NAMALWA (cell line): ENCODE measurements around the gene SDR42E1.
"Not testable (repeated sequence)": the region's sequence is repeated elsewhere in the genome, so short reads cannot be mapped to it uniquely, and the experiment has no call there.

Experiments
- DNase-seq: peaks from one replicate; pipeline ENCODE4 v3.0.0-alpha.2; 2015; ENCODE audit warnings: low spot score

The SDR42E1 gene

DNA sequence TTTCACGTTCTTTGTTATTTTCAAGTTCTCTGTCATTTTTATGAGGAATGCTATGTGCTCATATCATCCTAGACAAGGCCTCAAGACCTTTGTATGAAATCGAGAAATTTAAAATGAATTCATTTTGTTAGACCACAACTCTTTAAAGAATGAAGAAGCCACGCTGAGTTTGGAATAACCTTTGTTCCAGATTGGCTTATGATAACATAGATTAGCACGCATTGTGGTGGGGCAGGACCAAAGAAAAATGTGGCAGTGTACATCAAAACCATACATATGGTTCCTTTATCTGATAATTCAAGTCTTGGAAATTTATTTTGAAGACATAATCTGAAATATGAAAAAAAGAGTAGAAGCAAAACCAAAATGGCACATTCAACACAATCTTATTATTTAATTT is 26.0 kb upstream of the SDR42E1 start:
- no peak for DNase-seq

DNA sequence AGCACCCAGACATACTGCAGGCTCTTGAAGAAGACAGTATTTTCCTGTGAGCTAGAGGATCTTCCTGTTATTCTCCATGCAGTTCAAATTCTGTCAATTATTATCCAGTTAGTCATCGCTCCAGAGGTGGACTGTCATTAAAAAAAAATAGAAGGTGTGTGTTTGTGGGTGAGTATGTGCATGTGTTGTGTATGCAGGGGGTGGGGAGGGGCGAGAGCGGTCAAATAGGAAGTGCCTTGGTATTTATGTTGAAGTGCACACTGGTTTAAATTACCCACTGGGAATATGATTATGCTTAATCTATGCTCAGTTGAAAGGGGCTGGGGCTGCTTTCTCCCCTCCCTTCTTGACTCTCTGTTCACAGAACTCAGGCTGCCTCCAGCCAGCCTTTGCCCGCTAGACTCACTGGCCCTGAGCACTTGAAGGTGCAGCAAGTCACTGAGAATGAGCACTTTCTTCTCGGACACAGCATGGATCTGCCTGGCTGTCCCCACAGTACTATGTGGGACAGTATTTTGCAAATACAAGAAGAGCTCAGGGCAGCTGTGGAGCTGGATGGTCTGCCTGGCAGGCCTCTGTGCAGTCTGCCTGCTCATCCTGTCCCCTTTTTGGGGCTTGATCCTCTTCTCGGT is 23.8 kb upstream of the SDR42E1 start, which contains the start of gene HSD17B2:
TSS of gene HSD17B2 (plus strand) at position 273 of the 632 bp plus-strand sequence. CDS start at position 445, 172 bp downstream.
- no peak for DNase-seq

DNA sequence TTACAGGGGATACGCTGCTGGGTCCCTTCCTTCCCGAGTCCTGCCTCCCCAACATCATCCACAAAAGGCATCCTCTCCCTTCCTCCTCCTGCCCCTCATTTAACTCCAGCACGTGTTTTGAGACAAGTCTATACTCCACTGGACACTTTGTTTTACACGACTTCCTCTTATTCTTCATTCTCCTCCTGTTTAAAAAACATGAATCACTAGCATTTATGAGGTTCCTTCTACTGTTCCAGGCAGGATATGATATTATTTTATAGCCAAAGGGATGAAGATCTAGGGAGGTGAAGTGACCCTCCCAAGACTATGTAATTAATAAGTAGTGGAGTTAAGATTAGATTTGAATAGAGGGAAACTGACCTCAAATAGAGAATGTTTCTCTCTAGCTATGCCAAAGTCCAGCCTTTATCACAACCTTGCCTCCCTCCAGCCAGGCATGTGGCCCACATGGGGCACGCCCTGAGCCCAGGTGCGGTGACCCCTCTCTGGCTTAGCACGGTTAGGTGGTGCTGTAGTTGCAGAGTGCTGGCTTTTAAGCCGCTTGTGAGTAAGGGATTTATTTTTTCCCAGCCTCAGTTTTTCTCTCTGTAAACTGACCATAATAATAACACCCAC is 22.5 kb upstream of the SDR42E1 start:
- DNase-seq = no peak

DNA sequence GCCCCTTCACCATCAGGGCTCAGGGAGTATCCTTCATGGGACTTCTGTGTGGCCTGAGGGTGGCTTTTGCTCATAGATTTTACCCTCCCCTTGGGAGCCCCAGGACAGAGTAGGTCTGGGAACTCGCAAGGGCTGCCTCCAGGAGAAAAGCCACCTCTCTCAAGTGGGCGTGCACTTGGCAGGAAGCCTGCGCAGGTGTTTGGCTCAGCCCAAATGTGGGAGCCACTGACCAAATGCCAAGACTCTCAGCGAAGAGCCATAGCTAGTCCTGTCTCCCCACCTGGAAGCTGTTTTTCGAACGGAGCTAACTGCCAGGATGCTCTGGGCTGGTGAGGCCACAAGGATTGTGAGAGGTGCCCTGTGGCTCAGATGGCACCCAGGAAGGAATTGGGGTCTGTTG is 21.7 kb upstream of the SDR42E1 start:
- no peak for DNase-seq

DNA sequence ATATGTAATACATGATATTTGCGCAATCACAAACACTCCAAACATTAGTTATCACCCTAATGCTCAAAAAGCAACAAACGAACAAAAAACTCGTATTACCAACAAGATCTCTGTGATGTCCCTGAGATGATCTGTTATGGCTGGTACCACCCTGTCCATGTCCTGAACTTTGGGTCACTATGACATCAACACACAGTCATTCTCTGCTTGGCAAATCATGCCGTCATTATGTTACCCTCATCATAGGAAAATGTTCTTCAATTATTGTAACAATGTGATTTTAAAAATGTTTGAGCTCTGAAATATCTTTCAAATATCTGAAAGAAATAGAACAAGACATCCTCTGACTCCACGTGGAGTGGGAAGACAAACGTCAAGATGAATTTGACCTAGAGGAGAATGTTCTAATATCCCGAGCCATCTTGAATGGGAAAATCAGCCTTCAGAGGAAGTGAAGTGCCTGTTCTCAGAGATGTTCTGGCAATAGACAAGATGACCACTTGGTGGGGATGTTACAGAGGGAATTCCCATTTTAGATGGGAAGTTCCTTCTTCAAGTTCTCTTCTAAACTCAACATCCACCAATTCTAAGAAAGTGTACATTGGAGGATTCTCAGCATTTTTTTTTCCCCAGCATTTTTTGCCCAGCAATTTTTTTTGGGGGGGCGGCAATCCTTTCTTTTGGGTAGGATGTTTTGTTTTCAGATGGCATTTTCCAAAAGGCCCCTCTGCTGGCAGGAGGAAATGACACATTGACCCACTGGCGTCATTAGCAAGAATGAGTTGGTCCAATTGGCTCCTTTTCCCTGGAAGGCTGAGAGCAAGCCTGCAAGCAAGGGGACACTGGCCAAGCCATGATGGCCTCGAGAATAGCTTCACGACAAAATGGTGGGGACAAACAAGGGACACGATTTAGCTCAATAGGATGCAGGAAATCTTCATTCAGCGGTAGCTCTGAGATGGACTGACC is 20.1 kb upstream of the SDR42E1 start:
- peak; percentile 20 for DNase-seq

DNA sequence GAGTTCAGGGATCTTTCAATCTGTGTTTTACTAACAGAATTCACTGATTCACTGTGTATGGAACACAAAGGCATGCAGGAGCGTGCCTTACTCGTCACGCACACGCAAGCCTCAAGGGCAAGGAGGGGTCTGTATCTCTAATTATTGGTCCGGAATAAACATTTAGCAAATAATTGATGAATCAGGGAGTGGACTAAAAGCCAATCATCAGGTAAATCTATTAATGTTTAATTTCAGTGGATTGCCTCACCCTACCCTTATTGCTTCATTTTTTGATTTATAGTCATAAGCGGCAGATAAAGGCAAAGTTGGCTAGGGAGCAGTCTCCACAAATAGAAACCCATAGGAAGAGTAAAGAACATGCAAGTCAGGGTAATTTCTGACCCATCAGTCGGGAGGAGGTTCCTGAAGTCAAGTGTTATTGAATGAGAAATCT is 16.4 kb upstream of the SDR42E1 start:
- no peak for DNase-seq

DNA sequence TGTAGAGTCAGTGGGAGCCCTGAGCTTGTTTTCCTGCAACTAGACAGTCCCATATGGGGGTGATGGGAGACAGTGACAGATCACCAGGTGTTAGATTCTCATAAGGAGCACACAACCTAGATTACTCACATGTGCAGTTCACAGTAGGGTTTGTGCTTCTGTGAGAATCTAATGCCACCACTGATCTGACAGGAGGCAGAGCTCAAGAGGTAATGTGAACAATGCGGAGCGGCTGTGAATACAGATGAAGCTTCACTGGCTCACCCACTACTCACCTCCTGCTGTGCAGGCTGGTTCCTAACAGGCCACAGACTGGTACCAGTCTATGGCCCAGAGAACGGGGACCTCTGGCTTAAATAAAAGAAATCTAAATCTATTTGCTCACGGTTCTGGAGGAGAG is 13.6 kb upstream of the SDR42E1 start:
- no peak for DNase-seq

DNA sequence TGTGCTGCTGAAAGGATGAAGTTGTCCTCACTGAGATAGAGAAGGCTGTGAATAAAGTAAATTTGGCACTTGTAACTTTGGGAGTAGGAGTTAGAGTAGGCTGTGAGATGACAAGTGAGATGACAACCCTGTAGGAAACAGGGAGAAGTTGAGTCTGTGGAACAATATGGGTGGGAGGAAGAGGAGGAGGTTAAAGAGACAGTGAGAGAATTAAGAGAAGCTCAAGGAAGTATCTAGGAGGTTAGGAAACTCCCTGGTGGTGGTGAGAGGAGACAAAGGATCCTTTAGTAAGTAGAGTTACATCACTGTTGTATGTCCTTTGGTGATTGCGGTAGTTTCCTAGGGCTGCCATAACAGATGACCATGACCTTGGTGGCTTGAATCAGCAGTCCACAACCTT is 13.0 kb upstream of the SDR42E1 start:
- no peak for DNase-seq

DNA sequence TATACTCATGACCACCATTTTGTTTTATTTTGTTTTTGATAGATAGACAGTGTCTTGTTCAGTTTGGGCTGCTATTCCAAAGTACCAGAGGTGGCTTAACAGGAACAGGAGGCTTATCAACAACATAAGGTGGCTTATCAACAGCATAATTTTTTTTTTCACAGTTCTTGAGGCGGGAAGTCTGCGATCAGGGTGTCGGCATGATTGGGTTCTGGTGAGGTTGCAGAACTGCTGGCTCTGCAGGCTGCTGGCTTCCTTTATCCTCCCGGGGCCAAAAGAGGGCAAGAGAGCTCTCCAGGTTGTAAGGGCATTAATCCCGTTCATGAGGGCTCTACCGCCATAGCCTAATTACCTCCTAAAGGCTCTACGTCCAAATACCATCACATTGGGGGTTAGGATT is 11.9 kb upstream of the SDR42E1 start:
- no peak for DNase-seq

DNA sequence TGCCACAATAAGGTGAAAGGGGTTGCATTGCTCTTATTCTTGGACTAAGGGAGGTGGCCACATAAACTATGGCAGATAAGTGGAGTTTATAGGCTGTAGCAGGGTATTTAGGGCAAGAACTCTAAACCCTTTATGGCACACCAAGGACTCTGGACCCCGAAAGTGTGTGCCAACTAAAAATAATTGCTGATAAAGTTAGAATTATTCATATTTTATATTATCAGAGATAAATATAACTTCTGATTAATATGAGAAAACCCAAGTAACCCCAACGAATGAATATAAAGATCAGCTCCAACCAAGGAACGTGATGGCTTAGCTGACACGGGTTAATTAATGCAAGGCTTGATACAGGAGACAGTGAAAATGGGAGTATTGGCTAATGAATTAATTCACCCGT is 8.8 kb upstream of the SDR42E1 start:
- no peak for DNase-seq

DNA sequence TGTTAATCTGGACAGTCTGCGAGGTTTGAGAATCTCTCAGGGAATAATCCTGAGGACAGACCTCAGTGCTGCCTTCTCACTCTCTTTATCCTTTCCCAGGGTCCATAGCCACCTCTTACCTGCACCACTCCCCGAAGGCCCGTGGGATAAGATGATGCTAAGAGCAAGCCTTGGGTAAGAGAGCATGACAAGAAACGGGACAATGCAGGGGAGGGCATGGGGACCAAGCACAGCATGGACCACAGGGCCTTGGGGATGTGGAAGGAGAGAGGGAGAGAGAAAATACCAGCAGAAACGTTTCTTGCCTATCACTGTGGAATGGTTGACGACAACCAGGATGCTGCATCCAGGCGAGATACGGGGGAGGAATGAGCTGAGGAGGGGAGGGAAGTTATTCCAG is 8.3 kb upstream of the SDR42E1 start:
- no peak for DNase-seq

DNA sequence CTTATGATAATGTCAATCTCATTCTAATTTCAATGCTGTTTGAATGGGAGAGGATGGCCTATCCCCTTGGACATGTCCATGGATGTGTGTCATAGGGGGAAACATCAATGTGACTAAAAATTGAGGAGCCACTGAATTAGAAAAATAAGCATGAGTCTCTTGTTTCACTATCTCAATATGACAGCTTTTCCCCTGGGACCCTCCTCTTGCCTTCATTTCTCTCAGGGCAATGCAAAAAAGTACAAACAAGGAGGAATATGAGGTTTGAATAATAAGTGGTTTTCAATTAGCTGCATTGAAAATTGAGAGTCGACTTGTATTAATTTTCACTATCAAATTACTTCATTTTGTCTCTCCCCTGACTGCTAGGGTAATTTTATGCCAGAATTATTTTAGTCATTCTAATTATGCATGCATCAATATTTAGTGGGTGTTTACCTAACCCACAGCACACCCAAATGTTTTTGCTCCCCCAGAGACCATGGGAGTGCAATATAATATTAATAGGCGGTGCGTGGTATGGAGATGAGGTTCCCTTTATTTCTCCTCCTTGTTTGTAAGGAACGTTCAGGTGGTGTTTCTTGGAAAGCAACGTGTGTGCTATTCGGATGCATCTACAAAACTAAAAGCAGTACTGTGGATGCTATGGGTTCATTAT is 6.8 kb upstream of the SDR42E1 start:
- no peak for DNase-seq

DNA sequence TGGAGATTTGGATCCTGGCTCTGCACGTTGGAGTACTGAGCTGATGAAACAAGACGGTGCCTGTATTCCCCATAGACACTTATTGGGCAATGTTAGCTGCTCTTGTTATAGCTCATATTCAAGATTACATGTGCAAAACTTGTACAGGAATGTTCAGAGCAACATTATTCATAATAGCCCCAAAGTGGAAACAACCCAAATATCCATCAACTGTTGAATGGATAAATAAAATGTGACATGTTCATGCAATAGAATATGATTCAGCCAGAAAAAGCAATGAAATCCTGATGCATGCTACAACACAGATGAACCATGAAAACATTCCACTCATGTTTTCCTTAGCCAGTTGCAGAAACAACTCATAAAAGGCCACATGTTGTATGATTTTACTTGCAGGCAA is 5.7 kb upstream of the SDR42E1 start:
- DNase-seq = no peak

DNA sequence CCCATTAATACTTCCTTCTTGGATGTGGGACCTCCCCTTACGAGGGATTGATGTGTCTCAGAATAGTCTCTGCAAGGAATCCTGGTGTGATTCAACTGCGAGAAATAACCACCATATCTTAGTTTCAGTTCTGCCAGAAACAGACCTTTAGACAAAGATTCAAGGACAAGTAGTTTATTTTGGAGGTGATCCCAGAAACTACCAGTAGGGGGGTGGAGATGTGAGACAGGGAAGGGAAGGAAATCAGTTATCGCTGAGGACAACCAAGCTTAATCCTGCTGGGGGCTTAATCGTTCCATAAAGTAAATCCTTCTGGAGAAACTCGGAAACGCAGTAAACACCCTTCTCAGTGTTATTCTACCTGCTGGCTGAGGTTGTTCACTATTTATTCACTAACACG is 5.0 kb upstream of the SDR42E1 start:
- peak; percentile 30 for DNase-seq

DNA sequence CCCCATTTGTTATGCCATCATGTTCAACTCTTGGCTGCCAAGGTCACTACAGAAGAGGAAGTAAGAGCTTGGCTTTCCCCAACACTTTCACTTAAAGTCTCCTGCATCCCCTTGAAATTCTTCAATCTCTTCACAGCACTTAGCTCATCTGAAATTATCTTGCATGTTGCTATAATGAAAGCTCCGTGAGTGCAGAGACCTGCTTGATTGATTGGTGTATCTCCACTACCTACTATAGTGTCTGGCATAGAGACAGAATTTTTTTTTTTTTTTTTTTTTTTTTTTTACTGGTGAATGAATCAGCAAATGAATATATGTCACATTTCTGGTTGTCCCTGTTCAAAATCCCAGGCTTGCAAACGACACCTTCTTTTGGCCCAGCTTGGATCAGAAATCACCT is 1.9 kb upstream of the SDR42E1 start:
- DNase-seq = no peak

DNA sequence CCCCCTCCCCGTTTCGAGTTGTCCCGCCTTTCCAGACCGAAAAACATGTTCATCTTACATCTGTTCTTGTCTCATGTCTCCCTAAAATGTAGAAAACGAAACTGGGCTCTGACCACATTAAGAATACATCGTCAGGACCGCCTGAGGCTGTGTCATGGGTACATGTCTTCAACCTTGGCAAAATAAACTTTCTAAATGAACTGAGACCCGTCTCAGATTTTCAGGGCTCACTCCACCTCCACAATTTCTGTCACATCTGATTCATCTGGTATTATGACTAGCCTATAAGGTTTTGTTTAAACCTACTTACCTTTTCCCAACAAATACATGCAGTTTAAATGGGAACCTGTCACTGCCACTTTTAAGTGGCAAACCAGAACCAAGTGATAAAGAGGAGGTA is 621 bp downstream of the SDR42E1 start:
- DNase-seq = no peak

DNA sequence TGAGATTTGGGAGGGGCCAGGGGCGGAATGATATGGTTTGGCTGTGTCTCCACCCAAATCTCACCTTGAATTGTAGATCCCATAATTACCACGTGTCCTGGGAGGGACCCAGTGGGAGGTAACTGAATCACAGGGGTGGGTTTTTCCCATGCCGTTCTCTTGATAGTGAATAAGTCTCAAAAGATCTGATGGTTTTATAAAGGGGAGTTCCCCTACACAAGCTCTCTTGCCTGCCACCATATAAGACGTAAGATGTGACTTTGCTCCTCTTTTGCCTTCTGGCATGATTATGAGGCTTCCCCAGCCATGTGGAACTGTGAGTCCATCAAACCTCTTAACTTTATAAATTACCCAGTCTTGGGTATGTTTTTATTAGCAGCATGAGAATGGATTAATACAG is 1.5 kb downstream of the SDR42E1 start:
- not testable (repeated sequence) for DNase-seq

DNA sequence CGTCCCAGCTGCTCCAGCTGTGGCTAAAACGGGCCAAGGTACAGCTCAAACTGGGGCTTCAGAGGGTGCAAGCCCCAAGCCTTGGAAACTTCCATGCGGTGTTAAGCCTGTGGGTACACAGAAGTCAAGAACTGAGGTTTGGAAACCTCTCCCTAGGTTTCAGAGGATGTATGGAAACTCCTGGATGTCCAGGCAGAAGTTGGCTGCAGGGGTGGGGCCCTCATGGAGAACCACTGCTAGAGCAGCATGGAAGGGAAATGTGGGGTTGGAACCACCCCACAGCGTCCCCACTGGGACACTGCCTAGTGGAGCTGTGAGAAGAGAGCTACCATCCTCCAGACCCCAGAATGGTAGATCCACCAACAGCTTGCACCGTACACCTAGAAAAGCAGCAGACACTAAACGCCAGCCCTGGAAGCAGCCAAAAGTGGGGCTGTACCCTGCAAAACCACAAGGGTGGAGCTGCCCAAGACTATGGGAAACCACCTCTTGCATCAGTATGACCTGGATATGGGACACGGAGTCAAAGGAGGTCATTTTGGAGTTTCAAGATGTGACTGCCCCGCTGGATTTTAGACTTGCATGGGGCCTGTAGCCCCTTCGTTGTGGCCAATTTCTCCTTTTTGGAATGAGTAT is 2.2 kb downstream of the SDR42E1 start:
- DNase-seq = no peak

DNA sequence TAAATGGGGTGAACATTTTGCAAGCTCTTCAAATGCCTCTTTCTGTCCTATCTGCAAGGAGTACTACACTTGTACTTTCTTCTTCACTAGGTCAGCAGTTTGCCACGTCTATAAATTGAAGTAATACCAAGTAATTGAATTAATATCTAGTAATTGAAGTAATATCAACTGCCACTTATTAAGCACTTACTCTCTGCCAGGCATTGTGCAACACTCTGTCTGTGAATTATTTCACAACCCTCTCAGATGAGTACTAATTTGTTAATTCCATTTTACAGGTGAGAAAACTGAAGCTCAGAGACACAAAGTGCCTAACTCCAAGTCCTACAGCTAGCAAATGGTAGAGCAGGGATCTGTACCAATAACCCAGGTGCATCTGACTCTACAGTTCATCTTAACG is 4.1 kb downstream of the SDR42E1 start:
- DNase-seq = no peak

DNA sequence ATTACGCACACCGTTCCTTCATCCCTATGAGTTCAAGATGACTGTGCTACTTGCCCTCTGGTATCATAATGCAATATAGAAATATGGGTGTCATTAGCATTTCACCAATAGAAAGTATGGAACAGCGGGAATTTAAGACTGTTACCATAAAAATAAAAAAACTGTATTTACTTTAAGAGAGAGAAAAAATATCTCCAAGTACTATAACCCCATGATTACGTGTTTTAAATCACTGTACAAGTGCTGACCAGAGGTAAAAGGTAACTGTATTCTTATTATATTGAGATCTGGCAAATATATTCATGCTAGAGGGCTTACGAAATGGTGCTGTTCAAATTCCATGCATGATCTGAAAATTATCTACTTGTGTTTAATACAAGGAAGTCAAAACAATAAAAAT is 5.2 kb downstream of the SDR42E1 start:
- DNase-seq = no peak

DNA sequence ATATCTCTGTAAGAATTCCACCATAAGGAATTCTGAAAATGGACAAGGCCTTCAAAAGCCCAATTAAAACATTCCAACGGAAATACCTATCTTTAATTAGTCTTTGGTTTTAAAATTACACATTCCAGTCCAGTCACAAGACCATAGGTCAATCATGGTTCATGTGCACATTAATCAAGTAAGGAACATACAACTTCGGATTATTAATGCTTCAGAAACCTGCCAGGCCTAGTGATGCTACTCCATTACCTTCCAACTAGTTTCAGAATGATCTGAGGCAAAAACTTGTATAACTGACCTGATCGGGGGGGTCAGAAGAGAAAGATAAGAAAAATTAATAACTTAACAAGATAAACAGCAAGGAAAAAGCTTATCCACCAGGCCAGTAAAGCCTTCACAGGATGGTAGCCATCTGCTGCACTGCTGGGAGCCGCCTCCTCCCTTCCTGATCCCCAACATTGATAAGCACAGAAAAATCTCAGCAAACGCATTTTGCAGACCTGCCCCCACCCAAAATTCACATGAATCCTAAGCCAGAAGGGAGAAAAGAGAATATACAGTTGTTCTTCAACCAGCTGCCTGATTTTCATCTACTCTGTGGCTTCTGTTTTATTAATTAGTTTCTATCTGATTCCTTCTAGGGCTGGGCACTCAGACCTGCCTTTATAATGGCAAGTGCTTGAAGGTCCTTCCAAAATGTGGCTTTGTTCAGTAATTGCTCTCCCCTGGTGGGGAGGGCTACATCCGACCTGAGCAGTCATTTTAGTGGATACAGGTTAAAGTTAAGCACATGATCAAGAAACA is 6.0 kb downstream of the SDR42E1 start:
- DNase-seq = no peak
